Measurements from ENCODE around the gene KREMEN2.

KREMEN2 gene, protein sequence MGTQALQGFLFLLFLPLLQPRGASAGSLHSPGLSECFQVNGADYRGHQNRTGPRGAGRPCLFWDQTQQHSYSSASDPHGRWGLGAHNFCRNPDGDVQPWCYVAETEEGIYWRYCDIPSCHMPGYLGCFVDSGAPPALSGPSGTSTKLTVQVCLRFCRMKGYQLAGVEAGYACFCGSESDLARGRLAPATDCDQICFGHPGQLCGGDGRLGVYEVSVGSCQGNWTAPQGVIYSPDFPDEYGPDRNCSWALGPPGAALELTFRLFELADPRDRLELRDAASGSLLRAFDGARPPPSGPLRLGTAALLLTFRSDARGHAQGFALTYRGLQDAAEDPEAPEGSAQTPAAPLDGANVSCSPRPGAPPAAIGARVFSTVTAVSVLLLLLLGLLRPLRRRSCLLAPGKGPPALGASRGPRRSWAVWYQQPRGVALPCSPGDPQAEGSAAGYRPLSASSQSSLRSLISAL

DNA sequence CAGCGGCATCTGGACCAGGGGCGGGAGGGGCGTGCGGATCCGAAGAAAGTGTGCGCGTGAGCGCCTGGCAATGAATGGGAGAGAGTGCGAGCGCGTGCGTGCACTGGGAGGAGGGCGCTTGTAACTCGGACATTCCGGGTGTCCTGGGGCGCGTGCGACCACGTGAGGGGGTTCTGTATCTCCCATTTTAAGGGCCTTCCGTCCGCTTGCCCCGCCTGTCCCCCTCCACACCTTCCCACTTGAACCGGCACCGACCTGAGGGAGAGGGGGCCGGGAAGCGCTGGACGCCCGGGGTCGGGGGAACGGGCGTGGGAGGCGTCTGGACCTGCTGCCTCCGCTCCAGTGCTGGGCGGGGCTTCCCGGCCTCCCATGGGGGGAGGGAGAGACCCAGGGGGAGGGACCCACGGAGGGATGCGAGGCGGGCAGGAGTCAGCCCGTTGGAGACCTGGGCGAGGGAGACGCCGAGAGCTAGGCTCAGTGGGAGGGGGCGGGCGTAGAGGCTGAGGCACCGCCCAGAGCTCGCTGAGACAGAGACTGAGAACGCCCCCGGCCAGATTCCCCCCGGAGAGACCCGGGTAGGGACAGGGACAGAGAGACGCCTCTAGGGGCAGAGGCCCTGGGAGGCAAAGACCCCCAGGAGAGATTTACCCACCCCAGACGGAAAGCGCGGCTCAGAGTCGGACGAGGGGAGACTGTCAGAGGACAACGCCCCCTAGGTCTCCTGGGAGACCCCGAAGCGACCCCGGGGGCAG is at the start of gene KREMEN2:
TSS of gene KREMEN2 (plus strand) at position 553 of the 752 bp plus-strand sequence. CDS start 246 bp downstream, outside the sequence.
- peak within 1 kb of the TSS; percentile 20; the same call in 1 of the 2 replicates for H3K4me3 ChIP-seq (ENCODE audit: low read length)
- no peak for DNase-seq (ENCODE audit: low read depth)
- TF ChIP-seq, protein P1, sequence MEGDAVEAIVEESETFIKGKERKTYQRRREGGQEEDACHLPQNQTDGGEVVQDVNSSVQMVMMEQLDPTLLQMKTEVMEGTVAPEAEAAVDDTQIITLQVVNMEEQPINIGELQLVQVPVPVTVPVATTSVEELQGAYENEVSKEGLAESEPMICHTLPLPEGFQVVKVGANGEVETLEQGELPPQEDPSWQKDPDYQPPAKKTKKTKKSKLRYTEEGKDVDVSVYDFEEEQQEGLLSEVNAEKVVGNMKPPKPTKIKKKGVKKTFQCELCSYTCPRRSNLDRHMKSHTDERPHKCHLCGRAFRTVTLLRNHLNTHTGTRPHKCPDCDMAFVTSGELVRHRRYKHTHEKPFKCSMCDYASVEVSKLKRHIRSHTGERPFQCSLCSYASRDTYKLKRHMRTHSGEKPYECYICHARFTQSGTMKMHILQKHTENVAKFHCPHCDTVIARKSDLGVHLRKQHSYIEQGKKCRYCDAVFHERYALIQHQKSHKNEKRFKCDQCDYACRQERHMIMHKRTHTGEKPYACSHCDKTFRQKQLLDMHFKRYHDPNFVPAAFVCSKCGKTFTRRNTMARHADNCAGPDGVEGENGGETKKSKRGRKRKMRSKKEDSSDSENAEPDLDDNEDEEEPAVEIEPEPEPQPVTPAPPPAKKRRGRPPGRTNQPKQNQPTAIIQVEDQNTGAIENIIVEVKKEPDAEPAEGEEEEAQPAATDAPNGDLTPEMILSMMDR (conservative IDR thresholded peaks at IDR 0.05; ENCODE audit: low read length) = no peak

DNA sequence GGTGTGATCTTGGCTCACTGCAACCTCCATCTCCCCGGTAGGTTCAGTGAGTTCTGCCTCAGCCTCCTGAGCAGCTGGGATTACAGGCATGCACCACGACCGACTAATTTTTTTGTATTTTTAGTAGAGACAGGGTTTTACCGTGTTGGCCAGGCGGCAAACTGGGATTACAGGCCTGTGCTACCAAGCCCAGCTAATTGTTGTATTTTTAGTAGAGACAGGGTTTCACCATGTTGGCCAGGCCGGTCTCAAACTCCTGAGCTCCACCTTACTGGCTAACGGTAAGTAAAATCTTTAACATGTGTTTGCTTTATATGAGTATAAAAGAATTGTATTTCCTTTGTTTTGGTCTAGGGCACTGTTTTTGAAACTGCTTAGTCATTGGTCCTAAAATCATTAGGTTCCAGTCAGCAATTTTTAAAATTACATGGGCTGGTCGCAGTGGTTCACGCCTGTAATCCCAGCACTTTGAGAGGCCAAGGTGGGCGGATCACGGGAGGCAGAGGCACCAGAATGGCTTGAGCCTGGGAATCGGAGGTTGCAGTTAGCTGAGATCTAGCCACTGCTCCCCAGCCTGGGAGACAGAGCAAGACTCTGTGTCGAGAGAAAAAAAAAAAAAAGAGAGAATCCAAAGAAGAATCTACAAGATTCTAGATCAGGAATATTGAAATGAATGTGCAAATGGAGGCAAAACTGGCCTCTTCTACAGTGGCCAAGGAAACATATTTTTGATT is 48.7 kb upstream of the KREMEN2 start:
- TF ChIP-seq, protein P1 (conservative IDR thresholded peaks at IDR 0.05; ENCODE audit: low read length) = no peak
- no peak for DNase-seq (ENCODE audit: low read depth)
- no peak overlapping the region for H3K4me3 ChIP-seq (ENCODE audit: low read length)

DNA sequence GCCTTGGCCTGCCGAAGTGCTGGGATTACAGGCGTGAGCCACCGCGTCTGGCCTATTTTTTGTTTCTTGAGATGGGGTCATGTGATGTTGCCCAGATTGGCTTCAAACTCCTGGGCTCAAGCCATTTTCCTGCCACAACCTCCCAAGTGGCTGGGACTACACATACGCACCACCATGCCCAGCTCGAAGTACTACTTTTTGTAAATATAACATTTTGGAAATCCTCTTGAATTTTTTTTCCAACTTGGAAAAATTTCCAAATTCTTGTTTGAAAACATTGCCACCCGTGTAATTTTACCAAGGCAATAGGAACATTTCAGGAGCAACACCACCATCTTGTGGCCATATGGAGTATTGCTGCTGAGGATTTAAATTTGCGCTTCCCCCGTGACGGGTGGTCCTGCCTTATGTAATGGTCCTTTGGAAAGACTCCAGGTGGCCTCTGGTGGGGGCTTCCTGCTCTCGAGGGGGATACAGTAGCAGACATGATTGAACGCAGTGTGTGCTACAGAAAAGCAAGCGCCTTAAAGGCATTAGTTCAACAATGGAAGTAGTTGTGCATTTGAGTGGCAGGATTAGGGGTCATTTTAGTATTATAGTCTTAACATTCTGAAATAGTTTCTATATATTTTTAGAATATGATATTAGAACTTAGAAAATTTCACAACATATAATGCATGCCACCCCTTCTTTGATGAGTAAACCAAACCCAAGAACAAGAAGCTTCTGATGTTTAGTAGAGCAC is 44.4 kb upstream of the KREMEN2 start:
- peak; percentile 71 for DNase-seq (ENCODE audit: low read depth)
- TF ChIP-seq, protein P1 (conservative IDR thresholded peaks at IDR 0.05; ENCODE audit: low read length) = peak; percentile 84
- no peak overlapping the region for H3K4me3 ChIP-seq (ENCODE audit: low read length)

DNA sequence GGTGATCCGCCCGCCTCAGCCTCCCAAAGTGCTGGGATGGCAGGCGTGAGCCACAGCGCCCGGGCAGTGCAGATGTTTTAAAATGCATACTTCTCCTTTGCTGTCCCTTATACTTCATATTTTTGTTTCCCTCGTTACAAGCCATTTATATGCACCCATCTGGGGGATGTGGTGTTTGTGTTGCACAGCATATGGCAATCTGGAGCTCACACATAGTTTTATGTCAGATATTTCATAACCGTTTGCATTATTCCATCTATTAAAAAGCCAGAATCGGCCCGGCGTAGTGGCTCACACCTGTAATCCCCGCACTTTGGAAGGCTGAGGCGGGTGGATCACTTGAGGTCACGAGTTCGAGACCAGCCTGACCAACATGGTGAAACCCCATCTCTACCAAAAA is 40.6 kb upstream of the KREMEN2 start:
- no peak overlapping the region for H3K4me3 ChIP-seq (ENCODE audit: low read length)
- DNase-seq (ENCODE audit: low read depth) = no peak
- TF ChIP-seq, protein P1 (conservative IDR thresholded peaks at IDR 0.05; ENCODE audit: low read length) = no peak

DNA sequence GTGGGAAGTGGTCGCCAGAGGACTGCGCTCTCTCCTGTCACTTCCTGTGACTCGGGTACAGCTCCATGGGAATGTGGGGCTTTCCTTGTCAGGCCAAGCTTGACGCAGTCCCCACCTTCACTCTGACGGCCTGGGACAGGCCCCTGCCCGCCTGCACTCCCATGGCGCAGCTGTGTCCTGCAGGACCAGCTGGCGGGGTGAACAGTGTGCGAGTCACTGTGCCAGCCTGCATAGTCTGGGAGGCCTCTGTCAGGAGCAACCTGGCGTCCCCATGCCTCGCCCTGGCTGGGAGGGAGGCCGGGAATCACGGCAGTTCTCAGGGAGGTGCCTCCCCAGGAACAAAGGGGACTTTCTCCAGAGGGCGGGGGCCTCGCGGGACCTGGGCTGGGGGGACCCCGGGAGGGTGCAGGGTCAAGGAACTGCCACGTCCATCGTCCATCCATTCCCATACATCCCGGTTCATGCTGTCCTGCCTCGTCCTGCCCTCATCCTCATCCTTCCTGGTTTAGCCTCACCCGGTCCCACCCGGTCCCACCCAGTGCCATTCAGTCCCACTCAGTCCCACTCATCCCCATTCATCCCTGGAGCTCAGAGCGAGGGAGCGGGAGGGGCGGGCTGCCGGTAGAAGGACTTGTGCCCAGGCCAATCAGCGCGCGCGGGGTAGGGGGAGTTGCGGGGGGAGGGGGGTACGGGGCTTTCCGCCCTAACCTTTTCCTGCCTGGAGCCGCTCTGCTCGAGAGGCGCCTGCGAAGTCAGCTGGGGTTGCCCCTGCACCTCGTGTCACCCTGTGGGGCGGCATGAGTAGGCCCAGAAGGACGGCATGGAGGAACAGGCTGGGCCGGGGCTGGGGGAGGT is 38.9 kb upstream of the KREMEN2 start:
- no peak for DNase-seq (ENCODE audit: low read depth)
- TF ChIP-seq, protein P1 (conservative IDR thresholded peaks at IDR 0.05; ENCODE audit: low read length) = no peak
- no peak overlapping the region for H3K4me3 ChIP-seq (ENCODE audit: low read length)

Measured in AG10803 (cell line).